HuH-7 (cell line): ENCODE results near the gene TAF1A.

Experiments
- DNase-seq: peaks from one replicate; pipeline ENCODE4 v3.0.0; 2011; ENCODE audit warnings: low spot score

Gene TAF1A

GRCh38 chr1:222596696-222597095 lies 7.0 kb upstream of the TAF1A start:
- DNase-seq, result no peak

GRCh38 chr1:222594789-222595188 lies 5.1 kb upstream of the TAF1A start:
- no peak for DNase-seq

- DNase-seq, result no peak
These were observed 2.4 kb upstream of the TAF1A start for GRCh38 chr1:222592171-222592570.

- no peak for DNase-seq
These were observed 1.6 kb downstream of the TAF1A start for GRCh38 chr1:222588135-222588534.

GRCh38 chr1:222586842-222587241 lies 2.9 kb downstream of the TAF1A start:
- DNase-seq, result no peak

- no peak for DNase-seq
These were observed 6.7 kb downstream of the TAF1A start for GRCh38 chr1:222583079-222583478.

- no peak for DNase-seq
These were observed 7.5 kb downstream of the TAF1A start for GRCh38 chr1:222582099-222582774.

- no peak for DNase-seq
These were observed 10.4 kb downstream of the TAF1A start for GRCh38 chr1:222579316-222579715.

GRCh38 chr1:222570837-222571236 lies 18.9 kb downstream of the TAF1A start:
- DNase-seq, result no peak

GRCh38 chr1:222561656-222562055 lies 28.1 kb downstream of the TAF1A start:
- DNase-seq, result no peak

- DNase-seq, result no peak
These were observed 32.2 kb downstream of the TAF1A start for GRCh38 chr1:222557574-222557973.

- DNase-seq, result no peak
These were observed 32.6 kb downstream of the TAF1A start for GRCh38 chr1:222557148-222557547.

- no peak for DNase-seq
These were observed 33.6 kb downstream of the TAF1A start for GRCh38 chr1:222555992-222556615.

GRCh38 chr1:222554177-222554576 lies 35.6 kb downstream of the TAF1A start:
- DNase-seq, result no peak

- no peak for DNase-seq
These were observed 36.9 kb downstream of the TAF1A start for GRCh38 chr1:222552882-222553281.

GRCh38 chr1:222547944-222548671 lies 41.6 kb downstream of the TAF1A start, which contains the start of gene HHIPL2:
HHIPL2 (minus strand) TSS chr1:222548104; CDS start chr1:222548044, 60 bp downstream.
- no peak for DNase-seq

GRCh38 chr1:222547260-222547614 lies 42.5 kb downstream of the TAF1A start:
- no peak for DNase-seq

GRCh38 chr1:222546548-222547259 lies 43.0 kb downstream of the TAF1A start:
- DNase-seq, result no peak

- no peak for DNase-seq
These were observed 43.6 kb downstream of the TAF1A start for GRCh38 chr1:222546091-222546490.

- no peak for DNase-seq
These were observed 45.9 kb downstream of the TAF1A start for GRCh38 chr1:222543817-222544216.

- no peak for DNase-seq
These were observed 49.1 kb downstream of the TAF1A start for GRCh38 chr1:222540598-222540995.

GRCh38 chr1:222539951-222540597 lies 49.7 kb downstream of the TAF1A start:
- DNase-seq, result no peak
